LNCAP (cell line): Measurements from ENCODE around the gene SCO2.

Source experiments
- TF ChIP-seq, protein P1 (sequence below): fragments of 450-650 bp; IDR thresholded peaks from 2 replicates; pipeline ENCODE4 v1.5.1; 2017; ENCODE audit warnings: mild to moderate bottlenecking

Gene SCO2

DNA sequence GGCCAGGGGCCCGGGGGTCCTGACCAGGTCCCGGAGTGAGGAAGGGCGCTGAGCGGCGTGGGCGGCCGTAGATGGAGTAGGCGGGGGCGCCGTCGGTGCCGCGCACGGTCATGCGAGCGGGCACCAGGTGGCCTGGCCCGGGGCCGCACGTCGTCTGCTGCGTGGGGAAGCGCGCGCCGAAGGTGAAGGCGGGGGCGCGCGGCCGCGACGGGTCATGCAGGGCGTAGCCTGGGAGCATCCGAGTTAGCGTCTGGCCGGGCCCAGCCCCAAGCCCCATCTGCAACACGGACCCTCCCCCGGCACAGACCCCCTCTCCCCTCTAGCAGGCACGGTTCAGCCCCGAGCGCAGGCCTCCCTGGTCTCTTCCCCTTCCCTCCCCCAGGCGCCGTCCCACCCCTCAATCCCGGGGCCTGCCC, 6.2 kb upstream of the SCO2 start:
- TF ChIP-seq, protein P1, sequence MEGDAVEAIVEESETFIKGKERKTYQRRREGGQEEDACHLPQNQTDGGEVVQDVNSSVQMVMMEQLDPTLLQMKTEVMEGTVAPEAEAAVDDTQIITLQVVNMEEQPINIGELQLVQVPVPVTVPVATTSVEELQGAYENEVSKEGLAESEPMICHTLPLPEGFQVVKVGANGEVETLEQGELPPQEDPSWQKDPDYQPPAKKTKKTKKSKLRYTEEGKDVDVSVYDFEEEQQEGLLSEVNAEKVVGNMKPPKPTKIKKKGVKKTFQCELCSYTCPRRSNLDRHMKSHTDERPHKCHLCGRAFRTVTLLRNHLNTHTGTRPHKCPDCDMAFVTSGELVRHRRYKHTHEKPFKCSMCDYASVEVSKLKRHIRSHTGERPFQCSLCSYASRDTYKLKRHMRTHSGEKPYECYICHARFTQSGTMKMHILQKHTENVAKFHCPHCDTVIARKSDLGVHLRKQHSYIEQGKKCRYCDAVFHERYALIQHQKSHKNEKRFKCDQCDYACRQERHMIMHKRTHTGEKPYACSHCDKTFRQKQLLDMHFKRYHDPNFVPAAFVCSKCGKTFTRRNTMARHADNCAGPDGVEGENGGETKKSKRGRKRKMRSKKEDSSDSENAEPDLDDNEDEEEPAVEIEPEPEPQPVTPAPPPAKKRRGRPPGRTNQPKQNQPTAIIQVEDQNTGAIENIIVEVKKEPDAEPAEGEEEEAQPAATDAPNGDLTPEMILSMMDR: no peak

DNA sequence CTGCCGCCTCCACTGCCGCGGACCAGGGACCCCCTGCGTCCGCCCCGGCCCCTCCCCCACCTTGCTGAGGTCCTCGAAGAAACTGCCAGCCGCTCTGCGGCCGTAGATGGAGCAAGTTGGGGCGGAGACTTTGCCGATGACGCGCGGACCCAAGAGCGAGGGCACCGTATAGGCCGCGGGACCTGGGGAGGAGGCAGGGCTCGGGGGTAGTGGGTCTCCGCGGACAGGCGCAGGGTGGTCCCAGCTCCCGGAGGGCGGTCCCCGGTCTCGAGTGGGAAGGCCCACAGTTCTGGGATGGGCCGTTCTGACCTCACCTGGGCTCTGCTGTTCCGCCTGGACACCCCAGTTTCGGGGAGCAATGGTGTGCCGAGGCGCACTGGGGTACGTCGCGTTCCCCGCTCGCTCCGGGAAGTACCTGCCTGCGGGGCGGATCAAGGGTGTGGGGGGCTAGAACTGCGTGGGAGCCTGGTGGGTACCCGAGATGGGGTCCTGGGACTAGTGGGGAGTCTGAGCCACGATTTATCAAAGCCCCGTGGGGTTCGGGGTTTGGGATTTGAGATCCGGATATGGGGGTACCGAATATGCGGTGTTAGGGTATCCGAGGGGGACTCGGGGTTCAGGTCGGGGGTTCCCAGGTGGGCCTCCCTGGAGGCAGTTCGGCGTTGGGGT, 5.6 kb upstream of the SCO2 start:
- TF ChIP-seq, protein P1: no peak

DNA sequence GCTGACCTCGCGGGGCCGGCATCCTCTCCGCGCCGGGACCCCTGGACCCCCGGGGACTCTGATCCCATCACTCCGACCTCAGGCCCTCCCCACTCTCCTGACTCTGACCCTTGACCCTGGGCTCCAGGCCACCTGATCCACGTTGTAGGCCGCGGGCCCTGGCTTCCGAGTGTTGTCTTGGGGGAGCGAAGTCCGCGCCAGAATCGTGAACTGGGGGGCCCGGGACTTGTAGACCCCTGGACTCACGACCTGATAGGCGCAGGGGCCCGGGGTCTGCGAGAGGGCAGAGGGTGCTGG, 5.1 kb upstream of the SCO2 start:
- TF ChIP-seq, protein P1: no peak

DNA sequence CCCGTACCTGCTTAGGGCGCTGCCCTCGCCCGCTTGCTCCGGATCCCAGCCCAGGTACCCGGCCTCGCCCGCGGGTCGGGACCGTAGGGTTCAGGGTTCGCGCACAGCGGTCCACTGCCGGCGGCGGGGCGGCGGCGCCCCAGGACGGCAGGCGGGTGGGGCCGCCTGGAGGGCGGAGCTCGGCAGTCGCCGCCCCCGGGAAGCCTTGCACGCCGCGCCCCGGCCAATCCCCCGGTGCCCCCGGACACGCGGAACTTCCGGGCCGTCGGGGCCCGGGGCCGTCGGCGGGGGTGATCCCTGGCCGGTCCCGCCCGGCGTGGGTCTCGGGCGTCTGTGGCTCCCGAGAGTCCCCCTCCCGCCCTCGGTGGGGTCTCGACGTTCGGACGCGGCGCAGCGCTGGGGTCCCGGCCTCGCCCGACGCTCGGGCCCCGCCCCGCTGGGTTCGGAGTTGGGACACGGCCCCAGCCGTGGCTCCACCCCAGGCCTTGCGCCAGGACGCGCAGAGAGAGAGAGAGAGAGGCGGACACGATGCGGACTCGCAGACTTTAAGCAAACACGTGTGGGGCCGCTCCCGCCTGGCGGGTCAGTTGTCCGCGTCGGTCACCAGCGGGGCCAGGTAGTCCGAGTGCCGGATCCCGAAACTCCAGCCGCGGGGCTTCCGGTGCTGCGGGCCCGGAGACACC, 4.6 kb upstream of the SCO2 start, which contains the start of gene TYMP:
TYMP (minus strand) TSS at position 116 of the 683 bp plus-strand sequence. CDS start 303 bp downstream, outside the sequence.
- TF ChIP-seq, protein P1: no peak

DNA sequence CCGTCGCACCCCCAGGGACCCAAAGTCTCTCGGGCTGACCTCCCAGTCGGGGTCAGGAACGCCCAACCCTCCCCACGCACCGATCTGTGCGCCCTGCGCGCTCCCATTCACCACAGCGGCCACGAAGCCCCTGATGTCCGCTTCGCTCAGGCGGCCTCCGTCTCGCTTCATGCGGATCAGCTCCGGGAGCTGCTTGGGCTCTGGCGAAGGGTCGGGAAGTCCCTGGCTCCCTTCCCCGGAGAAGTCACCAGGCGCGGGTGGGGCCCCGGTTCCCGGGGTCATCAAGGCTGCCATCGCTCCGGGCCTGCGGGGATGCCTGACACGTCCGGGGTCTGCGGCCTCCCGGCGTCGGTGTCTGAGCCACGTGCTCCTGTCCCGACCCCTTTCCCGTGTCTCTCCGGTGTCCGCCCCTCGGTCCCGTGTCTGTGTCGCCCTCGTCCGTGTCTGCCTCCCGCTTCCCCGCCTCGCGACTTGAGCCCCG, 4.1 kb upstream of the SCO2 start:
- TF ChIP-seq, protein P1: no peak

DNA sequence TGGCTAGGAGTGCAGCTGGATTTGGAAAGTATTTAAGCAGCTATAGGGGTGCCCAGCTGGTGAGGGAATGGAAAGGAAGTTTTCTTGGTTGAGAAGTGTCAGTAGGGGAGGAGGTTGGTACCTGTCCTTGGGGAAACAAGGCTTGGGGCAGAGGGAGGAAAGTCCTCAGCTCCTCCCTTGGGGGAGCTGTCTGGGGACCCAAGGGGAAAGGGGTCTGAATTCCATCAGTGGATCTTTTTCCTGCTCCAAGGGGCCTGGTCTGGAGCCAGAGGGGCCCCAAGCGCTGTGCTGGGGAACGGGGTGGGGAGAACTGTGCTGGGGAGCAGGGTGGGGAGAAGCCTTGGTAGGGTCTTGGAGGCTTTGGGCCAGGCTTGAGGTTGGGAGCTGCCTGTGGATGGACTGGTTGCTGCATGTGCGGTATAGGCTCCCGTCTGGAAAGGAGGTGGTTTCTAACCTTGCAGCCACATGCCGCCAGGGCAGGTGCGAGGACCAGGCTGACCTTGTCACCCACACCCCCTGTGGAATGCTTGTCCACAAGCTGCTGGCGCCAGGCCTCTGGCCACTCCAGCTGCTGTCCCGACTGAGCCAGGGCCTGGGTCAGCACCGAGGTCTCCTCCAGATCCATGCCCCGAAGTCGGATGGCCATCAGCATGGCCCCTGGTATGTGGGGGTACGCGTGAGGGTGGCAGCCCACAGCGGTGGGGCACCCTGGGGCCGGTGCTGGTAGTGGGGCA, 3.5 kb upstream of the SCO2 start:
- TF ChIP-seq, protein P1: no peak

DNA sequence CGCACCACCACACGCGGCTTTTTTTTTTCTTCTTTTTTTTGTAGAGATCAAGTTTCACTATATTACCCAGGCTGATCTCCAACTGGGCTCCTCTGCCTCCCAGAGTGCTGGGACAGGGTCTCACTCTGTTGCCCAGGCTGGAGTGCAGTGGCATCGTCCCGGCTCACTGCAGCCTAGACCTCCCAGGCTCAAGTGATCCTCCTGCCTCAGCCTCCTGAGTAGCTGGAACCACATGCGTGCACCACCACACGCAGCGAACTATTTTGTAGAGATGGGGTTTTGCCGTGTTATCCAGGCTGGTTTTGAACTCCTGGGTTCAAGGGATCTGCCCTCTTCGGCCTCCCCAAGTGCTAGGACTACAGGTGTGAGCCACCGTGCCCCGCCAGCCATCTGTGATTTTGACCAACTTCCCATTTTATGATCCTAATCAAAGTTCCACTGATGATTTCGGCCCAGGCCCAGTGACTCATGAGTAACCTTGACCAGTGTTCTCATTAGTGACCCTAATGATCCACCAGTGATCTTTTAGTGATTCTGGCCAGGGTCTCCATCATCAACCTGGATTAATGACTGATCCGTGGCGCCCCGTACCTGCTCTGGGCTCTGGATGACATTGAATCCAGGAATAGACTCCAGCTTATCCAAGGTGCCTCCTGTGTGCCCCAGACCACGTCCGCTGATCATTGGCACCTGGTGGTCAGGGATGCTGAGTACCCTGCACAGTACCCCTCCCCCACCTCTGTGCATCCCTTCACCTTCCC, 2.7 kb upstream of the SCO2 start:
- TF ChIP-seq, protein P1: no peak
